ENCODE data around the gene USP13.

USP13 gene

GRCh38 chr3:179832333-179832854 is 179.6 kb downstream of the USP13 start:
- Histone ChIP-seq H3K9ac (ENCODE audit: insufficient read length, low read depth) (no peak overlapping the region), H3K36me3 (ENCODE audit: insufficient read depth, insufficient read length, low read length) (no peaks in the 10 kb centered on the region)
- TF ChIP-seq SUZ12 (IDR thresholded peaks at IDR 0.05; ENCODE audit: extremely low read depth, insufficient read depth, insufficient read length) (no peak), YY1 (IDR thresholded peaks at IDR 0.05; ENCODE audit: insufficient read depth, insufficient read length) (no peak), ZNF274 (IDR thresholded peaks at IDR 0.05; ENCODE audit: low read depth, low read length) (no peak)

GRCh38 chr3:179833294-179833693 is 180.5 kb downstream of the USP13 start:
- Histone ChIP-seq H3K4me3 (ENCODE audit: insufficient read length, low read depth) (no peak overlapping the region), H3K27me3 (ENCODE audit: insufficient read depth, insufficient read length) (no peaks in the 10 kb centered on the region), H3K4me1 (ENCODE audit: insufficient read depth, insufficient read length) (no peaks in the 10 kb centered on the region), H3K9ac (ENCODE audit: insufficient read length, low read depth) (no peak overlapping the region), H3K36me3 (ENCODE audit: insufficient read depth, insufficient read length, low read length) (no peaks in the 10 kb centered on the region), H3K9me3 (ENCODE audit: insufficient read depth, low read length) (no peaks in the 10 kb centered on the region)
- no peak for DNase-seq (ENCODE audit: low read depth, low spot score)
- TF ChIP-seq SUZ12 (IDR thresholded peaks at IDR 0.05; ENCODE audit: extremely low read depth, insufficient read depth, insufficient read length), result no peak
- TF ChIP-seq ZNF274 (IDR thresholded peaks at IDR 0.05; ENCODE audit: low read depth, low read length), result no peak
- no peak for TF ChIP-seq YY1 (IDR thresholded peaks at IDR 0.05; ENCODE audit: insufficient read depth, insufficient read length)

More at GRCh38 chr3:179832333-179832854, 179.6 kb downstream of the USP13 start:
- DNase-seq (ENCODE audit: low read depth, low spot score), result no peak
- H3K4me3 ChIP-seq (ENCODE audit: insufficient read length, low read depth), result no peak overlapping the region
- H3K4me1 ChIP-seq (ENCODE audit: insufficient read depth, insufficient read length), result no peaks in the 10 kb centered on the region
- no peaks in the 10 kb centered on the region for H3K9me3 ChIP-seq (ENCODE audit: insufficient read depth, low read length)
- H3K27me3 ChIP-seq (ENCODE audit: insufficient read depth, insufficient read length), result no peaks in the 10 kb centered on the region

DNA sequence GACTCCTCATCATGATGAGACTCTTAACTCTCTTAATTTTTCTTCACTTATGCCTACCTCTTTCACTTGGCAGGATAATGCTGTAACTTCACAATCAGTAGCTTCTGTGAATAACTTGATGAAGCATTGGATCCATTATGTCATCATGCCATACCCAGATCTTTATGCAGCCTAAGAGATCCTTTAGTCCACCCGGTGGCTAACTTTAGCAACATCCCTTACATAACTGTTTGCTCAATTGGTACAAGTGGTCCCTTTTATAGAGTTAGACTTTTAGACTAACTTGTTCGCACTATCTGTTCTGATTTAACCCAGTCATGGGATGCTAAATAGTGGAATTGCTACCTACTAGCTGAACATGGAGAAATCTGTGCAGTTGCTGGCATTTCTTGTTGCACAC is 184.5 kb downstream of the USP13 start:
- H3K27me3 ChIP-seq (ENCODE audit: insufficient read depth, insufficient read length), result no peaks in the 10 kb centered on the region
- H3K9me3 ChIP-seq (ENCODE audit: insufficient read depth, low read length), result no peaks in the 10 kb centered on the region
- DNase-seq (ENCODE audit: low read depth, low spot score), result no peak
- H3K4me3 ChIP-seq (ENCODE audit: insufficient read length, low read depth), result no peak overlapping the region
- TF ChIP-seq SUZ12 (IDR thresholded peaks at IDR 0.05; ENCODE audit: extremely low read depth, insufficient read depth, insufficient read length) (no peak), ZNF274 (IDR thresholded peaks at IDR 0.05; ENCODE audit: low read depth, low read length) (no peak), YY1 (IDR thresholded peaks at IDR 0.05; ENCODE audit: insufficient read depth, insufficient read length) (no peak)
- H3K36me3 ChIP-seq (ENCODE audit: insufficient read depth, insufficient read length, low read length), result no peaks in the 10 kb centered on the region
- H3K4me1 ChIP-seq (ENCODE audit: insufficient read depth, insufficient read length), result no peaks in the 10 kb centered on the region
- no peak overlapping the region for H3K9ac ChIP-seq (ENCODE audit: insufficient read length, low read depth)
